Upper lobe of right lung (tissue), 1 donor: ENCODE data around the gene MPP2. TPM values are rescaled to one million over a fixed set of nuclear protein-coding genes. Genes with fewer than 3 reads are reported as not detected.
A peak's percentile ranks its signal among the peaks of the same experiment; 100 is the strongest.
"Not testable (repeated sequence)": the region's sequence is repeated elsewhere in the genome, so short reads cannot be mapped to it uniquely, and the experiment has no call there.

Experiments used
- ATAC-seq: fragments of 200-7000 bp; cut with Tn5 transposase; one replicate; pipeline ENCODE4 v1.9.1; 2020; ENCODE audit warnings: mild to moderate bottlenecking, moderate library complexity
- DNase-seq: peaks from one replicate; pipeline ENCODE4 v3.0.0-alpha.2; 2020
- H3K27ac ChIP-seq: fragments of 200-600 bp; one replicate; pipeline ENCODE4 v1.8.0; 2022
- H3K27me3 ChIP-seq: fragments of 200-600 bp; one replicate; pipeline ENCODE4 v1.8.0; 2022; ENCODE audit warnings: mild to moderate bottlenecking
- H3K36me3 ChIP-seq: fragments of 200-600 bp; one replicate; pipeline ENCODE4 v1.8.0; 2022
- H3K4me1 ChIP-seq: fragments of 200-600 bp; one replicate; pipeline ENCODE4 v1.8.0; 2022
- H3K4me3 ChIP-seq: fragments of 200-600 bp; one replicate; pipeline ENCODE4 v1.8.0; 2022; ENCODE audit warnings: mild to moderate bottlenecking
- H3K9me3 ChIP-seq: fragments of 200-600 bp; one replicate; pipeline ENCODE4 v1.8.0; 2022
- intact Hi-C: fragments of 100-400 bp; cut with DNase I; formaldehyde crosslinking; loops from one replicate; pipeline ENCODE4 v1.11.0; 2022
- total RNA-seq: library from RNA; stranded (reverse); fragmentation: NEBNext Ultra II Directional; extraction: Animal tissue kit (Norgen Biotek cat#: 25700); gene quantifications from one replicate; pipeline ENCODE4 v1.2.1, GENCODE V29; 2021
- TF ChIP-seq, protein P1 (sequence below): fragments of 200-600 bp; IDR thresholded peaks from one replicate; pipeline ENCODE4 v1.8.0; 2022; ENCODE audit warnings: antibody characterized with exemption
- donor health status: DM: no; HTN: yes; CAD: no; lungs with severe emphysema.

Gene MPP2
- total RNA-seq, 1 donor from 2014 or later = 0.49 TPM

GRCh38 chr17:43874293-43874692 lies 33.0 kb downstream of the MPP2 start:
- Histone ChIP-seq H3K4me1 (no peaks in the 10 kb centered on the region), H3K27ac (no peak overlapping the region), H3K9me3 (no peaks in the 10 kb centered on the region), H3K27me3 (peaks cover 6% of the 10 kb centered on the region), H3K36me3 (no peaks in the 10 kb centered on the region), H3K4me3 (no peak overlapping the region)
- ATAC-seq (no peak), DNase-seq (no peak)
- intact Hi-C loops = no loop called here
- TF ChIP-seq, protein P1, sequence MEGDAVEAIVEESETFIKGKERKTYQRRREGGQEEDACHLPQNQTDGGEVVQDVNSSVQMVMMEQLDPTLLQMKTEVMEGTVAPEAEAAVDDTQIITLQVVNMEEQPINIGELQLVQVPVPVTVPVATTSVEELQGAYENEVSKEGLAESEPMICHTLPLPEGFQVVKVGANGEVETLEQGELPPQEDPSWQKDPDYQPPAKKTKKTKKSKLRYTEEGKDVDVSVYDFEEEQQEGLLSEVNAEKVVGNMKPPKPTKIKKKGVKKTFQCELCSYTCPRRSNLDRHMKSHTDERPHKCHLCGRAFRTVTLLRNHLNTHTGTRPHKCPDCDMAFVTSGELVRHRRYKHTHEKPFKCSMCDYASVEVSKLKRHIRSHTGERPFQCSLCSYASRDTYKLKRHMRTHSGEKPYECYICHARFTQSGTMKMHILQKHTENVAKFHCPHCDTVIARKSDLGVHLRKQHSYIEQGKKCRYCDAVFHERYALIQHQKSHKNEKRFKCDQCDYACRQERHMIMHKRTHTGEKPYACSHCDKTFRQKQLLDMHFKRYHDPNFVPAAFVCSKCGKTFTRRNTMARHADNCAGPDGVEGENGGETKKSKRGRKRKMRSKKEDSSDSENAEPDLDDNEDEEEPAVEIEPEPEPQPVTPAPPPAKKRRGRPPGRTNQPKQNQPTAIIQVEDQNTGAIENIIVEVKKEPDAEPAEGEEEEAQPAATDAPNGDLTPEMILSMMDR = no peak

GRCh38 chr17:43873815-43874214 lies 33.5 kb downstream of the MPP2 start:
- Histone ChIP-seq H3K4me3 (no peak overlapping the region), H3K4me1 (no peaks in the 10 kb centered on the region), H3K27ac (no peak overlapping the region), H3K36me3 (no peaks in the 10 kb centered on the region), H3K27me3 (peaks cover 6% of the 10 kb centered on the region), H3K9me3 (no peaks in the 10 kb centered on the region)
- intact Hi-C loops = no loop called here
- DNase-seq (no peak), ATAC-seq (no peak)
- TF ChIP-seq, protein P1 = no peak

GRCh38 chr17:43873091-43873490 lies 34.2 kb downstream of the MPP2 start:
- H3K36me3 ChIP-seq = no peaks in the 10 kb centered on the region
- TF ChIP-seq, protein P1 = no peak
- H3K9me3 ChIP-seq = no peaks in the 10 kb centered on the region
- no peak overlapping the region for H3K27ac ChIP-seq
- intact Hi-C loops = no loop called here
- H3K4me1 ChIP-seq = no peaks in the 10 kb centered on the region
- peaks cover 6% of the 10 kb centered on the region for H3K27me3 ChIP-seq
- no peak overlapping the region for H3K4me3 ChIP-seq
- no peak for DNase-seq
- no peak for ATAC-seq

GRCh38 chr17:43871946-43872690 lies 35.2 kb downstream of the MPP2 start:
- TF ChIP-seq, protein P1 = no peak
- H3K36me3 ChIP-seq = no peaks in the 10 kb centered on the region
- H3K9me3 ChIP-seq = no peaks in the 10 kb centered on the region
- H3K27ac ChIP-seq = peak overlapping the region; percentile 56
- peak; percentile 35 for ATAC-seq
- H3K27me3 ChIP-seq = peaks cover 6% of the 10 kb centered on the region
- intact Hi-C loops = no loop called here
- no peak for DNase-seq
- H3K4me1 ChIP-seq = no peaks in the 10 kb centered on the region
- peak overlapping the region; percentile 19 for H3K4me3 ChIP-seq

- H3K36me3 ChIP-seq, H3K4me3 ChIP-seq, DNase-seq, H3K27ac ChIP-seq, H3K27me3 ChIP-seq, ATAC-seq, H3K9me3 ChIP-seq, H3K4me1 ChIP-seq, intact Hi-C loops: not testable (repeated sequence)
These were observed 38.3 kb downstream of the MPP2 start for GRCh38 chr17:43869031-43869430.

- H3K4me3 ChIP-seq = no peak overlapping the region
- no peak overlapping the region for H3K27ac ChIP-seq
- intact Hi-C loops = no loop called here
- DNase-seq (no peak), ATAC-seq (peak; percentile 78)
- H3K9me3 ChIP-seq = no peaks in the 10 kb centered on the region
- H3K4me1 ChIP-seq = no peaks in the 10 kb centered on the region
- H3K27me3 ChIP-seq = peaks cover 6% of the 10 kb centered on the region
- no peaks in the 10 kb centered on the region for H3K36me3 ChIP-seq
- TF ChIP-seq, protein P1 = no peak
These were observed 38.9 kb downstream of the MPP2 start for GRCh38 chr17:43868226-43868994.
